GM18498 (cell line): ENCODE results near the gene CD6.

ENCODE experiments used
- ATAC-seq: cut with Tn5 transposase; IDR thresholded peaks from one replicate; pipeline ENCODE4 v1.9.1; 2021; ENCODE audit warnings: mild to moderate bottlenecking, moderate library complexity; ENCODE audit not compliant: unreplicated experiment

The CD6 gene

DNA sequence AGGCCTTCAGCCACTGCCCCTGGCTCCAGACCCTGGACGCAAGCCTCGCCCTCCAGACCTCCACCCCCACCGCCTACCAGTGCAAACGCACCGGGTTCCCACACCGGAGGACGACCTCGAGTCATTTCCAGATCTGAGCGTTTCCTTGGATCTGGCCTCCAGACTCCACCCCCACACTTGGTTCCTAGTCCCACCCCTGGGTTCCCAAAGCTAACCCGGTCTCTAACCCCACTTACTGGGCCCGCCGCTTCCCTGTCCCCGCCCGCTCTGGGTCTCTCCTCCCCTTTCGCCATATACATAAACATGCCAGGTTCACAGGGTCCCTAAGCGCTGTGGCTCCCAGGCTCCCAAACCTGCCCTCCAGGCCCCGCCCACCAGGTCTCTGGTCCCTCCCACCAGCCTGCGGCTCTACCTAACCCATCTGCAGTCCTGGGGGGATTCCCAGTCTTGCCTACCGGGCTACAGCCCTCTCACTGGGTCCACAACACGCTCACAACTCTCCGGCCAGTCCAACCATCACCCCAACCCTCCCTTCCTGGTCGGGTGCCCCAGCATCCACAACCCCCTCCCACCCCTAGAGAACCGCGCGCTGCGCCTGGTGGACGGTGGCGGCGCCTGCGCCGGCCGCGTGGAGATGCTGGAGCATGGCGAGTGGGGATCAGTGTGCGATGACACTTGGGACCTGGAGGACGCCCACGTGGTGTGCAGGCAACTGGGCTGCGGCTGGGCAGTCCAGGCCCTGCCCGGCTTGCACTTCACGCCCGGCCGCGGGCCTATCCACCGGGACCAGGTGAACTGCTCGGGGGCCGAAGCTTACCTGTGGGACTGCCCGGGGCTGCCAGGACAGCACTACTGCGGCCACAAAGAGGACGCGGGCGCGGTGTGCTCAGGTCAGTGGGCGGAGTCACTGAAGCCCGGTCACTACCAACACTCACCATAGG lies 36.7 kb downstream of the CD6 start:
- ATAC-seq = no peak

DNA sequence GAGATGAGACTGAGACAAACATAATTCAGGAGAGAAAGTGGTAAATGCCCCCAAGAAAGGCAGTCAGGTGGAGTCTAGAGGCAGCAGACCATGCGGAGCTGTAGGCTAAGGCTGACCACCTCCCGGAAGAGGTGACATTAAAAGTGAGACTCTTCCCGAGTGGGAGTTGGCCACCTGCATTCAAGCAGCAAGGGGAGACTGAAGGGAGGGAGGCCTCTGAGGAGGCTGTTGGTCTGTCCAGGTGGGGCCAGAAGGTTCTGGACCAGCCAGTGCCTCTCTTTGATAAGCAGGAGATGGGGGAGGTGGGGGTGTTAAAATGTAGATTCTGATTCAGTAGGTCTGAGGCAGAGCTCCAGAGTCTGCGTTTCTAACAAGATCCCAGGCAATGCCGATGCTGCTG lies 37.5 kb downstream of the CD6 start:
- ATAC-seq = no peak

DNA sequence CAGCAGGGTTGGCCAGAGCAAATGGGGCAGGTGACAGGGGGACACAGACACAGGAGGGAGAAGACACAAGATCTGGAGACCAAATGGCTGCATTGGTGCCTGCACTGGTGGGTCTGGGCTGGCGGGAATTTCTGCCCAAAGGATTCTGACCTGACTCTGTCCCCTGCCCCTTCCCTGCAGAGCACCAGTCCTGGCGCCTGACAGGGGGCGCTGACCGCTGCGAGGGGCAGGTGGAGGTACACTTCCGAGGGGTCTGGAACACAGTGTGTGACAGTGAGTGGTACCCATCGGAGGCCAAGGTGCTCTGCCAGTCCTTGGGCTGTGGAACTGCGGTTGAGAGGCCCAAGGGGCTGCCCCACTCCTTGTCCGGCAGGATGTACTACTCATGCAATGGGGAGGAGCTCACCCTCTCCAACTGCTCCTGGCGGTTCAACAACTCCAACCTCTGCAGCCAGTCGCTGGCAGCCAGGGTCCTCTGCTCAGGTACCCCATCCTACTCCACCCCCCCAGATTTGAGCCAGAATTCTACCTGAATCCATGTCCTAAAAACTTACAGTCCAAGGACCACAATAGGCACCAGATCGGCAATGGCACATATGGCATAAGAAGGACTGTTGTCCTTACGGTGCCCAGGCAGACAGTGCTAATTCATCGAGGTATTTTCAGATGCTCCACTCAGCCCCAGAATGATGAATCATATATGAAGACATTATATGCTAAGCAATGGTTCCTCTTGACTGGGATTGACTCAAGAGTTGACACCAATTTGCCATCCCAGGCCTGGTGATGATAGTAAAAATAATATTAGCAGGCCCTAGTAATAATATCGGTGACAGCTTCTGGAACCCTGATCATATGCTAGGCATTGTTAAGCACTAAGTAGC lies 38.2 kb downstream of the CD6 start:
- no peak for ATAC-seq

DNA sequence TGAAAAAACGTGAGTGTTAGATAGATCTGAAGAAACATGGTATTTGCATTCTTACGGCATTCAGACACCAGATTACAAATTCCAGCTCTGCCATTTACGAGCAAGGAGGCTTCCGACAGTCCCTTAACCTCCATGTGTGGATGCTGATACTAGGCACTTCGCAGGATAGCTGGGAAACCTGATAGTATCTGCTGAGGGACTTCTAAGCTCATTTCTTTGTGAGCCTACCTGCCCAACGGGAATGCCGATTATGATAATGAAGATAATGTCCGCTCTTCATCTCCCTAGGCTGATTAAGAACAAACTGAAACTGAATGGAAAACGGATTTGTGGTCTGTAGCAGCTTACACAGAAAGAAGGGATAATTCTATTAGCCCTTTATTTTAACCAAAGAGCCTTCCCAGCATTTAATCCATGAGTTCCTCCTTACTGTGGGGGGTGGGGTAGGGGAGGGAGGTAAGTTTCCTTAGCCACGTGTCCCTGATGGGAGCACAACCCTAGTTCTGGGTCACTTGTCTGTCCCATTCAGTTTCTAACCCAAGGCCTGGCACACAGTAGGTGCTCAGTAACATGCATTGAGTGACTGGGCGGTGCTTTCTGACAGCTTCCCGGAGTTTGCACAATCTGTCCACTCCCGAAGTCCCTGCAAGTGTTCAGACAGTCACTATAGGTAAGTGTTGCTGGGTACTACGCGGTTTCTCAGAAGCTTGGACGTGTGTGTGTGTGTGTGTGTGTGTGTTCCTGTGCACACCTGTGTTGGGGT lies 39.2 kb downstream of the CD6 start:
- ATAC-seq = no peak

DNA sequence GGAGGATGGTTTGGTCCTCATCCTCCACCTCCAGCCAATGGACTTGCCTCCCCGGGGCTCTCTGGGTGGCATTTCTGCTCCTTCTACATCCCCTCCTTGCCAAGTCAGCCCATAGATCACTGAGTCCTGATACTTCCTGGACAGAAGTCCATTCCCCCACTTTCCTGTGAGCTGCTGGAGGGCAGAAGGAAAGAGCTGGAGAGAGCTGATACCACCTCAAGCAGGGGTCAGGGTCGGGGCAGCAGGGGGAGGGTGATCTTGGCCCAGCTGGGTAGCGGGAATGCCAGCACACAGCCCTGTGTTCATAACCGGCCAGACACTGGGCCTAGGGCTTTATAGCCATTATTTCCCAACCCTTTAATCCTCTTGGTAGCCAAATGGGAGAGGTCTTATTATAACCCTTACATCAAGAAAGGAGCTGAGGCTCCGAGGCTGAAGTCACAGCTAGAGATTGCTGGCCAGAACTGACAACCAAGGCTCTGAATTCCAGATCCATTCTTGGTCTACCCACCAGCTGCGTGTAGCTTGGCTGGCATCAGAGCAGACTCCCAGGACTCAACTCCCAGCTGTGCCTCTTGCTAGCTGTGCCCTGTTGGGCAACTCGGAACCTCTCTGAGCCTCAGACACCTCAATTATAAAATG lies 39.9 kb downstream of the CD6 start:
- no peak for ATAC-seq

DNA sequence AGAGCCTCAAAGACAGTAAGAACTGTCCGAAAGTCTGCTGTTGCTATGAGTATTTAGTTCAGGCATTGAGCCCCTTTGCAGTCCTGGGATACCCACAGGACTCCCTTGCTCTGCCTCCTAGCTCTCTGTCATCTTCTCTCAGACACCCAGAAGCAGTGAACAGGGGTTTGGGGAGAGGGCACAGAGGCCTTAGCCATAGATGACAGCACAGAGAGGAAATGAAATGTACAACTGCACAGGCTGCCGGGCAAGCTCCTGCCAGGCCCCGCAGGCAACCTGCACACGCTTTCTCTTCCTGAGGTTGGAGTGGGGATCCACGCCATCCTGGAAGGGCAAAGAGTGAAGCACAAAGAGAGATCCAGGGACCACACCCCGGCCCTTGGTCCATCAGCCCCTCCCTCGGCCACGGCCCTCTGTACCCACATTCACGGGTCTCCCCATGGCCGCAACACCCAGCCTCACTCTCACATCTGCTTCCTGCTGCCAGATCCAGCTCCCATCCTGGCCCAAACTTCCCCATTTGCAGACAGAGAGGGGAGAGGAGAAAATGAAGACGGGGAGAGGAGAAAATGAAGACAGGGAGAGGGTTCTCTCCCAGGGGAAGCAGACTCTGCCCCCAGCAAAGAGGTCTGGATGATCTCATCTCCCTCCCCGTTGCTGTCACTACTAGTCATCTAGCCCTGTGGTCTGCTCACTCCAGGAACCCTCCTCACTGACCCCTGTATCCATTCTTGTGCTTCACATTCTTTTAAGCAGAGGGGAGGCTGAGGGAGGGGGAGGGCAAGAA lies 40.7 kb downstream of the CD6 start:
- no peak for ATAC-seq

DNA sequence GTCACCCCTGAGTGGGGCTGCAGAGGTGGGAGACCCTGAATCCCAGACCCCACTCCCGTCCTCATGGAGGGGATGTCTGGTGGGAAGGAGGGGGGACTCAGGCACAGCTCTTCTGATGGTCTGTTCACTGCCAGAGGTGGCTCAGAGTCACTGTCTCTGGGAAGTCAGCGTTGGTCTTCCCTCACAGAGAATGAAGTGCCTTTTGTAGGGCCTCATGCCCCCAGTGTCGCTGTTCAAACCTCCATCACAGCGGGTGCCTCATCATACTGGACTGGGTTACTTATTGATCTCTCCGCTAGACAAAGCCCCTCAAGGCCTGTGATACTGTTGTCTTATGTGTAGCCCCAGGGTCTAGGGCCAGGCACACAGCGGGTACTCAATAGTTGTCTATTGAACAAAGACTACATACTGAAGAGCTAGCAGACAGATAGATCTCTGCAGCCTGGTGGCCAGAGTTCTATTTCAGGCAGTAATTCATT lies 41.3 kb downstream of the CD6 start:
- ATAC-seq = no peak

DNA sequence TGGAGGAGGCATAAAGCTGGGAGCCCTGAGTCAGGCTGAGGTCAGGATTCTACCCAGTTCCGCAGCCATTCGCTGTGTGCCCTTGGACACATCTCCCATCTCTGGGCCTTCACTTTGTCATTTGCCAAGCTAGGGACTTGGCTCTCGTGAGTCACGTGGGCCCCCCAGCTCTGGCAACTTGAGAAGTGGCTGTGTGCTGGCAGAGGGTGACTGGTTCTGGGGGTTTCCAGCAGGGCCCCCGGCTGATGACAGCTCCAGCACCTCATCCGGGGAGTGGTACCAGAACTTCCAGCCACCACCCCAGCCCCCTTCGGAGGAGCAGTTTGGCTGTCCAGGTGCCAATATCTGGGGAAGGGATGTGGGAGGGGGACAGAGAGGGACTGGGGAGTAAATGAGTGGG lies 46.6 kb downstream of the CD6 start:
- no peak for ATAC-seq

DNA sequence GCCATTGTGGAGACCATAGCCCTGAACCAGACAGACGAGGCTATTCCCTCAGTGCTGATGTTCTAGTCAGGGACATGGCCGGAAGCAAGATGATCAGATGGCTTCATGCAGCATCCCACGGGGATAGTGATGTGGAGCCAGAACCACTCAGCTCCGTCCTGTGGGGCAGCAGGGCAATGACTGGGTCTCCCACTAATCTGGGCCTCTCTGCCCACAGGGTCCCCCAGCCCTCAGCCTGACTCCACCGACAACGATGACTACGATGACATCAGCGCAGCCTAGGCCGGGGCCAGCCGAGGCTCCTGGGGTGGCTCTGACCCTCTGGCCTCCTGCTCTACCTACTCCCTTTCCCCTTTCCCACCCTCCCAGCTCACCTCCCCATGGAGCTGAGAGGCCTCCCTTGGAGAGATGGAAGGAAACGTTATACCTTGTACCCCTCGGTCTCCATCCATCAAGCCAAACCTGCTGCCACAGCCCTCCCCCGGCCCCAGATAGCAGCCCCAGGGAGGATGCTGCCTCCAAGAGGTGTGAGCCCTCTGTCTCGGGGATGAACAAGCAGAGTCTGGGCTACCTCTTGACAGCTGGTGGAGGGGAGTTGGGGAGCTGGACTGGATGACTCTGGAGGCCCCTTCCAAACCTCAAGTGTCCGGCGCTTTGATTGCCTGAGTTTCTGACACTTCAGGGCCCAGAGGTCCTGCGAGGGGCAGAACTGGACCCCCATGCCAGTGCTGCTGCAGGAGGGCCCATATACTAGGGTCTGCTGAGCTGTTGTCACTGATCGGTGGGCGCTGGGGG lies 47.8 kb downstream of the CD6 start:
- no peak for ATAC-seq

DNA sequence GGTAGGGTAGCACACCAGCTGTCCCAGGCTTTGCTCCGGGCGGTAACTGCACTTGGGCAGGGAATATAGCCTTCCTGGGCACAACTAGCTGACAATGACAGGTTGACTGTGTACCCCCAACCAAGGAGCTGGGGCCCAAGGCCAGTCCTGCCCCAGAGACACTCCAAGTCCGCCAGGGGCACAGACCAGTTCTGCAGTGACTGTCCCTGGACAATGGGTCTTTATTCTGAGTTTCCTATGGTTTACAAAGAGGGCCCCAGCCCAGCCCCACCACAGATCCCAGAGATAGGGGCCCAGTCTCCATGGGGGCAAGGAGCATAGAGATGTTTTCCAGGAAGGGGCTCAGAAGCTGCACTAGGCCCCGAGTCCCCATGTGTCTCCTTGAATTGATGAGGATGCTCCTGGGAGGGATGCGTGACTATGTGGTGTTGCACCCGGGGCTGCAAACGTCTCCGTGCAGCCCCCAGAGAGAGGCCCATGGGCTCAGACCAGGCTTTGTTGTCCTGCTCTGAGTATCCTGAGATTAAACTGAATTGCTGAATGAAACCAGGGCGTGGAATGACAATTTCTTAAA lies 48.4 kb downstream of the CD6 start:
- ATAC-seq = no peak

DNA sequence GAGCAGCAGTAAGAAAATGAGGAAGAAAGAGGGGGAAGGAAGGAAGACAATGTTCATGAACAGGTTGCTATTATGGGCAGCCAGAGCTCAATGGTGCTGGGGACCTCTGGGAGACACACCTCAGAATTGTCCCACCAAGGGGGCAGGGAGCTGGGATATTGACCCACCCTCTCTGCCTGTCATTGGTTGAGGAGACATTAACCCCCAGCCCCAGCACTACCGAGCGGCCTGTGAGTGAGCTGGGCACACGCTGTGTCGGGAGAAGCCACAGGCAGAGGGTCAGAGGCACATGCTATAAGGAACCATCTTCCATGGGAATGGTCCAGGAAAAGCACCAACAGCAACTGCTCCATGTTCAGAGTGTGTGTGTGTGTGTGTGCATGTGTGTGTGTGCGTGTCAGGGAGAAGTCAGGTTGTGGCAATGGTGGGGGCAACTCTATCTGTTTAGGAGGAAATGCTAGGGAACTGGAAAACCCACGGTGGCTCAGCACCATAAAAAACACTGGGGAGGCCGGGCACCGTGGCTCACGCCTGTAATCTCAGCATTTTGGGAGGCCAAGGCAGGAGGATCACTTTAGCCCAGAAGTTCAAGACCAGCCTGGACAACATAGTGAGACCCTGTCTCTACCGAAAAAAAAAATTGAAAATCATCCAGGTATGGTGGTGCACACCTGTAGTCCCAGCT lies 49.2 kb downstream of the CD6 start:
- no peak for ATAC-seq

DNA sequence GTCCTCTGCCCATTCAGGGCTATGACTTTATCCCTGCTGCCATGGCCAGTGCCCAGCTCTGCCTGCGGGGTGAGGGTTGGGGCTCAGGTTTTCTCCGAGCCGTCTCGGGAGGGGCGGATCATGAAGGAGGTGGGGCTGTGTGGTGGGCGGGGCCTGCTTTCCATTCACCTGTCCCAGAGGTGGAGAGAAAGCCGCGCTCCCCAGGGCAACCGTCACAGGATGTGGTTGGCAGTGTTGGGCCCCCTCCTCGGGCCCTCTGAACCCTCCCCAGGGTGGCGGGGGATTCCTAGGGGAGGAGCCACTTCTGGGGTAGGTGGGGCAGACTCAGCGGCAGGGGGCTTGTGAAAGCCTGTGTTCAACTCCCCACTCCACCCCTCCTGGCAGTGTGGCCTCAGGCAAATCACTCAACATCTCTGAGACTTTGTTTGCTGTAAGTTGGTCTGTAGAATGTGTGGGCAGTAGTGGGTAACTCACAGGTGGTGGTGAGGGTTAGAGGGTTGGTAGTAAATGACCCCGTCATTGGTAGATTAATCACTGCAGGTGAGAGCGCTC lies 50.3 kb downstream of the CD6 start:
- ATAC-seq = no peak

DNA sequence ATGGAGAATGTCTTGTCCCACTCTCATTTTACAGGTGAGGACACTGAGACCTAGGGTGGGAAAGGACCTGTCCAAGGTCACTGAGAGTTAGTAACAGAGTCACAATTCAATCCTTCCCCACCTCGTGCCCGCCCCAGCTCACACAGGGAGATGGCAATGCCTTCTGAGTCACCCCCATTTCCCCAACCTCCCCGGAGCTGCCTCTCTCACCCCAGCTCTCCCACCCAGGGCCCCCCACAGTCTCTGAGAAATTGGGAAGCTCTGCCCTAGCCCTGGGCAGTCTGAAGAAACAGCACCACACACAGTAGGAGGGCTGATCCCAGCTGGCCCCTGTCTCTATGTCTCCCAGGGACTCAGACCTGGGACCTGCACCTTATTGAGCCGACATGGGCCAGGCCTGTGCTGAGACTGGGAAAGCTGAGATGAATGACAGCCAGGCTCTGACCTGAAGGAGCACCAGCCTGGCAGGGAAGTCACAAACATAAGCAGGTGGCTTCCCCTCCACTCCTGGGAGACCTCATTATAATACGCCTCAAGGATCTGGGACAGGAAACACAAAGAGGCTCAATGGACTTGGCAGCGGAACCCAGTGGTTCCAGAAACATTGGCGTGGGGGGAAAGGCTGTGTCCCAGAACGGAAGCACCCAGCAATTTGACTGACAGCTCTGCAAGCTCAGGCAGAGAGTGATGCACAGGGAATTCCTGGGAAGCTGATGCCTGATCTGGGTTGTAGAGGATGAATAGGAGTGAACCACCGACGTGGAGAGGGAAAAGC lies 51.0 kb downstream of the CD6 start:
- ATAC-seq = no peak

DNA sequence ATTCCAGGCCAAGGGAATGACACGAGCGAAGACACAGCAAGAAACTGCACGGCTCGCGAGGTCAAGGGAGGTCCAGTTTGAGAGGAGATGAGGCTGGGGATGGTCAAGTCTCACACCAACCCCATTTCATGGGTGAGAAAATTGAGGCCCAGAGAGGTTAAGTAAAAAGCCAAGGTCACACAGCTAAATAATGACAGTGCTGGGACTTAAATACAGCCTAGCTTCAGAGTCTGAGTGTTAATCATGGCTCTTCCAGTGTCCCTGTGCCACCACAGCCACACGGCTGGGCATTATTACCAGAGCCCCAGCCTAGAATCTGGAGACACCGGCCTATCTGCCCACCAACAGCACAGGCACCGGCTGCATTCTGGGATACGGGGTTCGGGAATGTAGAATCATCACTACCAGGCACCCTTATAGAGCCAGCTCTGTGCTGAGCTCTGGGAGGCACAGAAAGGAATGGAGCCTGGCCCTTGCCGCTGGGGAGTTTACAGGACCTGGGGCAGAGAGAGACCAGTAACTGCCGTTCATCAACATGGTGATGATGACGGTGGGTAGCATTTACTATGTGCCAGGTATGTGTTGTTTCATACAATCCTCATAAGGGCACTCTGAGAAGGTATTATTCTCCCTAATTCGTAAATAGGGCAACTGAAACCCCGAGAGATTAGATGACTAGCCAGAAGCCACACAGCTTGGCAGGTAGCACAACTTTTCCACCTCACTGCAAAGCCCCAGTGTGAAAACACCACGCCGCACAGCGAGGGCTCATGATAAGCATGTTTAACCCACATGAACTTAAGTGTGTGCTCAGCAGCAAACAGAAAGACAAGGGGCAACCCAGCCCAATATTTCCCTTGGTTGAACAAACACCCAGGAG lies 51.8 kb downstream of the CD6 start:
- no peak for ATAC-seq

DNA sequence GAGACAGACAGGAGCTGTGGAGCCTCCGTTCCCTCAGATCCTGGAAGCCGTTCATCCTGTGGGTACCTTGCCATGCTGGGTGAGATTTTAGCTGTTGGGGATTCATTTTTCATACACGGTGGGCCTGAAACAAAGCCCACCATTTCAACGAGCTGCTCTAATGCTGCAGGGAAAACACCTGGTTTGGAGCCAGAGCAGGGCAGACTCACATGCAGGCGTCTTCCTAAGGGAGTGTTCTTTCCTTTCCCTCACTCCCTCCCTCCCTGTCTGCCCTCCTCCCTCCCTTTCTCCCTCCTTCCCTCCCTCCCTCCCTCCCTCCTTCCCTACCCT lies 52.5 kb downstream of the CD6 start:
- ATAC-seq = no peak
